GM12878 (cell line): ENCODE measurements around the gene MRPS16. TPM values are rescaled to one million over a fixed set of nuclear protein-coding genes. Genes with fewer than 3 reads are reported as not detected.

Source experiments
- ATAC-seq: fragments of 200-7000 bp; cut with Tn5 transposase; 3 replicates; pipeline ENCODE4 v1.9.1; 2020; ENCODE audit warnings: mild to moderate bottlenecking, moderate library complexity
- BruUV-seq: library from RNA; stranded (reverse); fragments of 400-500 nt; replicated peaks from 2 replicates; lab custom pipeline; 2021; lab: Mats Ljungman, UMichigan
- CTCF ChIA-PET: fragments of 300-600 bp; sonication (Branson Sonifier 250); formaldehyde crosslinking; extraction: SDS; loops from one replicate; lab custom pipeline; 2021; ENCODE audit warnings: inconsistent platforms; lab: Yijun Ruan, JAX
- POLR2A ChIA-PET: fragments of 350-600 bp; formaldehyde crosslinking; extraction: SDS; loops from one replicate; lab custom pipeline; 2021; ENCODE audit warnings: inconsistent platforms; lab: Charles Lee
- RAD21 ChIA-PET: fragments of 300-600 bp; sonication (Branson Sonifier 250); formaldehyde crosslinking; loops from one replicate; lab custom pipeline; 2023; ENCODE audit warnings: antibody characterized with exemption; ENCODE audit not compliant: unreplicated experiment; lab: Charles Lee
- SMC1A ChIA-PET: fragments of 300-600 bp; sonication (Branson Sonifier 250); formaldehyde crosslinking; loops from one replicate; lab custom pipeline; 2023; ENCODE audit not compliant: unreplicated experiment, uncharacterized antibody; lab: Charles Lee
- DNase-seq: peaks from one replicate; pipeline ENCODE4 v3.0.0-alpha.2; 2011; ENCODE audit warnings: low read depth, low spot score
- FAIRE-seq: peaks from 3 replicates; lab custom pipeline; 2011; peaks lifted over from hg19 to GRCh38; lab: Jason Lieb, UNC
- H2AFZ ChIP-seq: 2 replicates; pipeline ENCODE4 v1.6.0; 2011; ENCODE audit warnings: low read depth, low read length, control low read depth; ENCODE audit not compliant: control insufficient read depth
- H3K27ac ChIP-seq: 2 replicates; pipeline ENCODE4 v1.5.1; 2011; ENCODE audit warnings: control low read depth; ENCODE audit not compliant: control insufficient read depth, insufficient read depth
- H3K27me3 ChIP-seq, 2 experiments: replicated peaks in 1 of 2; 2 replicates each; pipeline versions ENCODE4 v1.6.0 to v1.6.1; 2011; ENCODE audit warnings: low read length in 1 of 2; ENCODE audit not compliant: control insufficient read depth in 2 of 2, insufficient read depth in 2 of 2
- H3K36me3 ChIP-seq, 2 experiments: 2 replicates each; pipeline ENCODE4 v1.5.1; 2011; ENCODE audit warnings: low read length in 1 of 2; ENCODE audit not compliant: control insufficient read depth in 2 of 2, insufficient read depth in 2 of 2
- H3K4me1 ChIP-seq: 2 replicates; pipeline ENCODE4 v1.6.1; 2011; ENCODE audit warnings: mild to moderate bottlenecking, low read length, moderate library complexity, mixed read lengths; ENCODE audit not compliant: control insufficient read depth, insufficient read depth
- H3K4me2 ChIP-seq: 2 replicates; pipeline ENCODE4 v1.6.0; 2011; ENCODE audit warnings: control low read depth; ENCODE audit not compliant: control insufficient read depth, insufficient read depth
- H3K4me3 ChIP-seq: fragments of 200-600 bp; sonication (generic); 2 replicates; pipeline ENCODE4 v1.5.1; 2016
- H3K79me2 ChIP-seq: 2 replicates; pipeline ENCODE4 v1.6.0; 2011; ENCODE audit warnings: low read length; ENCODE audit not compliant: control insufficient read depth, insufficient read depth
- H3K9ac ChIP-seq: 2 replicates; pipeline ENCODE4 v1.8.0; 2011; ENCODE audit warnings: low read length, control low read depth, mixed read lengths; ENCODE audit not compliant: control insufficient read depth, insufficient read depth
- H3K9me3 ChIP-seq: replicated peaks from 3 replicates; pipeline ENCODE4 v1.5.1; 2011; ENCODE audit warnings: mild to moderate bottlenecking, low read length; ENCODE audit not compliant: control insufficient read depth, insufficient read depth
- H4K20me1 ChIP-seq: 2 replicates; pipeline ENCODE4 v1.6.0; 2011; ENCODE audit not compliant: control insufficient read depth, insufficient read depth
- BCL3 ChIP-seq: IDR thresholded peaks from 2 replicates; pipeline ENCODE4 v1.6.1; 2011; ENCODE audit warnings: borderline replicate concordance, low read depth, mild to moderate bottlenecking, moderate library complexity, low read length; ENCODE audit not compliant: insufficient read depth, poor library complexity, severe bottlenecking
- CBX3 ChIP-seq: fragments of 200-600 bp; sonication (generic); IDR thresholded peaks from 2 replicates; pipeline ENCODE4 v1.6.1; 2016; ENCODE audit warnings: low read depth, borderline replicate concordance
- RAD21 ChIP-seq: IDR thresholded peaks from 2 replicates; pipeline ENCODE4 v1.6.1; 2011; ENCODE audit warnings: mild to moderate bottlenecking, low read depth, low read length, moderate library complexity; ENCODE audit not compliant: insufficient read depth
- ZNF592 ChIP-seq: fragments of 450-650 bp; IDR thresholded peaks from 2 replicates; pipeline ENCODE4 v1.6.1; 2017; ENCODE audit warnings: mild to moderate bottlenecking, moderate library complexity
- WGBS: methylation state at CpG from one replicate; pipeline ENCODE4 v1.1.6; 2016; ENCODE audit warnings: low lambda C conversion rate; ENCODE audit not compliant: insufficient replicate concordance, insufficient coverage; ENCODE audit errors: missing lambda C conversion rate; 5-methylcytosine and 5-hydroxymethylcytosine counted together
- in situ Hi-C: fragments of 300-500 bp; cut with MboI; formaldehyde crosslinking; loops from 9 replicates; pipeline ENCODE4 v1.14.3; 2018; ENCODE audit warnings: mixed read lengths
- intact Hi-C: fragments of 100-400 bp; cut with micrococcal nuclease; formaldehyde crosslinking; loops from one replicate; pipeline ENCODE4 v1.14.2; 2022; ENCODE audit not compliant: unreplicated experiment
- polyA plus RNA-seq, 11 experiments: library from polyadenylated mRNA; depleted of rRNA in 4 of 11; unstranded in 6 of 11; stranded (reverse) in 5 of 11; fragments of >200 nt; fragmentation: Nextera tagmentation in 4 of 11; fragmentation: Illumina TruSeq in 1 of 11; extraction: Ambion mirVana in 4 of 11; extraction: Trizol in 1 of 11; gene quantifications; 1 replicate in 1 of 11; 2 replicates in 10 of 11; pipeline versions ENCODE4 v1.2.1 to v1.2.3, GENCODE V29; 2011 to 2016; ENCODE audit warnings: inconsistent platforms in 2 of 11, missing spikeins in 2 of 11, low read depth in 1 of 11
- total RNA-seq, 4 experiments: library from RNA; depleted of rRNA in 3 of 4; stranded (reverse); fragments of >200 nt in 3 of 4; fragmentation: Illumina TruSeq in 1 of 4; extraction: Trizol in 1 of 4; gene quantifications; 2 replicates each; pipeline versions ENCODE4 v1.2.1 to v1.2.3, GENCODE V29; 2013 to 2021
- TF ChIP-seq, protein P1 (sequence below): fragments of 150-350 bp; IDR thresholded peaks from 2 replicates; pipeline ENCODE4 v1.6.1; 2014; ENCODE audit warnings: mild to moderate bottlenecking, low read depth, low read length
- TF ChIP-seq, protein P2 (sequence below): IDR thresholded peaks from 2 replicates; pipeline ENCODE4 v1.6.1; 2012; ENCODE audit warnings: low read depth, low read length, improper control_type of control experiment

Gene MRPS16
- total and polyA plus RNA-seq, 10 of the 15 experiments (the other 5 are each of a cell fraction or from before 2014, with no cell fraction given): 43.4 to 285 (median 103) TPM

GRCh38 chr10:73209705-73210104 lies 42.7 kb downstream of the MRPS16 start:
- BruUV-seq: no TSS peak
- Histone ChIP-seq H4K20me1 (no peaks in the 10 kb centered on the region), H3K9me3 (no peaks in the 10 kb centered on the region), H3K4me1 (no peaks in the 10 kb centered on the region), H3K36me3 (no peaks in the 10 kb centered on the region; a peak in 1 of 4 replicates), H2AFZ (no peak overlapping the region), H3K27me3 (no peaks in the 10 kb centered on the region), H3K79me2 (no peaks in the 10 kb centered on the region)
- ChIA-PET CTCF (interaction anchor here (1.5 kb wide), 1 partner anchor 11 kb away, joined by 3 read pairs; no protein-coding TSS in a partner anchor), RAD21 (no interaction called here), POLR2A (no interaction called here)
- in situ Hi-C loops: no loop called here
- FAIRE-seq: no peak
- TF ChIP-seq, protein P1, sequence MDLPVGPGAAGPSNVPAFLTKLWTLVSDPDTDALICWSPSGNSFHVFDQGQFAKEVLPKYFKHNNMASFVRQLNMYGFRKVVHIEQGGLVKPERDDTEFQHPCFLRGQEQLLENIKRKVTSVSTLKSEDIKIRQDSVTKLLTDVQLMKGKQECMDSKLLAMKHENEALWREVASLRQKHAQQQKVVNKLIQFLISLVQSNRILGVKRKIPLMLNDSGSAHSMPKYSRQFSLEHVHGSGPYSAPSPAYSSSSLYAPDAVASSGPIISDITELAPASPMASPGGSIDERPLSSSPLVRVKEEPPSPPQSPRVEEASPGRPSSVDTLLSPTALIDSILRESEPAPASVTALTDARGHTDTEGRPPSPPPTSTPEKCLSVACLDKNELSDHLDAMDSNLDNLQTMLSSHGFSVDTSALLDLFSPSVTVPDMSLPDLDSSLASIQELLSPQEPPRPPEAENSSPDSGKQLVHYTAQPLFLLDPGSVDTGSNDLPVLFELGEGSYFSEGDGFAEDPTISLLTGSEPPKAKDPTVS: no peak
- peak; percentile 66 for TF ChIP-seq BCL3
- TF ChIP-seq, all 136 proteins: peak for 1
- no peak overlapping the region for H3K9ac ChIP-seq
- ATAC-seq: no peak
- H3K4me2 ChIP-seq: no peak overlapping the region
- SMC1A ChIA-PET: no interaction called here
- DNase-seq: no peak
- intact Hi-C loops: no loop called here
- 95% methylated on average over 1 of the region's 1 CpG for WGBS
- H3K27ac ChIP-seq: no peak overlapping the region
- H3K4me3 ChIP-seq: no peak overlapping the region

GRCh38 chr10:73207883-73208282 lies 44.6 kb downstream of the MRPS16 start:
- no TSS peak for BruUV-seq
- no peak overlapping the region for H2AFZ ChIP-seq
- no peak for DNase-seq
- POLR2A ChIA-PET: no interaction called here
- 98% methylated on average over 2 of the region's 2 CpGs for WGBS
- H3K27me3 ChIP-seq: no peaks in the 10 kb centered on the region
- no peak overlapping the region for H3K27ac ChIP-seq
- H4K20me1 ChIP-seq: no peaks in the 10 kb centered on the region
- RAD21 ChIA-PET: no interaction called here
- FAIRE-seq: no peak
- CTCF ChIA-PET: no interaction called here
- no peaks in the 10 kb centered on the region for H3K4me1 ChIP-seq
- no peak overlapping the region for H3K4me2 ChIP-seq
- intact Hi-C loops: no loop called here
- in situ Hi-C loops: no loop called here
- SMC1A ChIA-PET: interaction anchor here (1.5 kb wide), 1 partner anchor 39 kb away, joined by 3 read pairs; the partner anchor contains the start of gene DNAJC9
- no peaks in the 10 kb centered on the region for H3K79me2 ChIP-seq
- no peak for ATAC-seq
- H3K4me3 ChIP-seq: no peak overlapping the region
- no peaks in the 10 kb centered on the region for H3K36me3 ChIP-seq
- no peak overlapping the region for H3K9ac ChIP-seq
- H3K9me3 ChIP-seq: no peaks in the 10 kb centered on the region
- no peak for TF ChIP-seq CBX3
- TF ChIP-seq, protein P2, sequence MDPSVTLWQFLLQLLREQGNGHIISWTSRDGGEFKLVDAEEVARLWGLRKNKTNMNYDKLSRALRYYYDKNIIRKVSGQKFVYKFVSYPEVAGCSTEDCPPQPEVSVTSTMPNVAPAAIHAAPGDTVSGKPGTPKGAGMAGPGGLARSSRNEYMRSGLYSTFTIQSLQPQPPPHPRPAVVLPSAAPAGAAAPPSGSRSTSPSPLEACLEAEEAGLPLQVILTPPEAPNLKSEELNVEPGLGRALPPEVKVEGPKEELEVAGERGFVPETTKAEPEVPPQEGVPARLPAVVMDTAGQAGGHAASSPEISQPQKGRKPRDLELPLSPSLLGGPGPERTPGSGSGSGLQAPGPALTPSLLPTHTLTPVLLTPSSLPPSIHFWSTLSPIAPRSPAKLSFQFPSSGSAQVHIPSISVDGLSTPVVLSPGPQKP: no peak
- TF ChIP-seq ZNF592: no peak
- TF ChIP-seq RAD21: no peak
- TF ChIP-seq, protein P1: no peak
